Activated naive CD4-positive, alpha-beta T cell treated with anti-CD3 and anti-CD28 coated beads, Interleukin-2, amount 50 U/mL, for 24 hours (primary cell): ENCODE data around the gene HPCAL1.

Experiments
- H3K27ac Mint-ChIP-seq: one replicate; pipeline ENCODE4 v1.8.0; 2021; ENCODE audit warnings: mild to moderate bottlenecking, mixed read lengths
- H3K27me3 Mint-ChIP-seq: one replicate; pipeline ENCODE4 v1.8.0; 2021; ENCODE audit warnings: mixed read lengths
- H3K36me3 Mint-ChIP-seq: one replicate; pipeline ENCODE4 v1.8.0; 2021; ENCODE audit warnings: mixed read lengths
- H3K4me1 Mint-ChIP-seq: one replicate; pipeline ENCODE4 v1.8.0; 2021; ENCODE audit warnings: mixed read lengths
- H3K4me3 Mint-ChIP-seq: one replicate; pipeline ENCODE4 v1.8.0; 2021; ENCODE audit warnings: mild to moderate bottlenecking, mixed read lengths
- H3K9me3 Mint-ChIP-seq: one replicate; pipeline ENCODE4 v1.8.0; 2021; ENCODE audit warnings: mixed read lengths

Gene HPCAL1

GRCh38 chr2:10328670-10329579, 26.2 kb downstream of the HPCAL1 start:
- H3K4me3 Mint-ChIP-seq, result peak overlapping the region; percentile 92
- H3K27me3 Mint-ChIP-seq, result no peaks in the 10 kb centered on the region
- H3K36me3 Mint-ChIP-seq, result no peaks in the 10 kb centered on the region
- peaks cover 100% of the 10 kb centered on the region for H3K4me1 Mint-ChIP-seq
- H3K27ac Mint-ChIP-seq, result peak overlapping the region; percentile 88
- H3K9me3 Mint-ChIP-seq, result no peaks in the 10 kb centered on the region

GRCh38 chr2:10329580-10329879, 26.8 kb downstream of the HPCAL1 start:
- Mint-ChIP-seq H3K36me3 (no peaks in the 10 kb centered on the region), H3K4me1 (peaks cover 95% of the 10 kb centered on the region), H3K27ac (peak overlapping the region; percentile 88), H3K27me3 (no peaks in the 10 kb centered on the region), H3K4me3 (peak overlapping the region; percentile 92), H3K9me3 (no peaks in the 10 kb centered on the region)

- no peaks in the 10 kb centered on the region for H3K9me3 Mint-ChIP-seq
- H3K27ac Mint-ChIP-seq, result peak overlapping the region; percentile 88
- H3K27me3 Mint-ChIP-seq, result no peaks in the 10 kb centered on the region
- H3K4me1 Mint-ChIP-seq, result peaks cover 95% of the 10 kb centered on the region
- H3K4me3 Mint-ChIP-seq, result peak overlapping the region; percentile 92
- no peaks in the 10 kb centered on the region for H3K36me3 Mint-ChIP-seq
Observed at GRCh38 chr2:10329880-10330699, 27.4 kb downstream of the HPCAL1 start.

- peaks cover 90% of the 10 kb centered on the region for H3K4me1 Mint-ChIP-seq
- no peaks in the 10 kb centered on the region for H3K9me3 Mint-ChIP-seq
- no peaks in the 10 kb centered on the region for H3K27me3 Mint-ChIP-seq
- H3K27ac Mint-ChIP-seq, result peak overlapping the region; percentile 88
- H3K4me3 Mint-ChIP-seq, result peak overlapping the region; percentile 92
- H3K36me3 Mint-ChIP-seq, result no peaks in the 10 kb centered on the region
Observed at GRCh38 chr2:10330700-10331026, 28.0 kb downstream of the HPCAL1 start.

GRCh38 chr2:10331027-10331701, 28.5 kb downstream of the HPCAL1 start:
- Mint-ChIP-seq H3K4me1 (peaks cover 85% of the 10 kb centered on the region), H3K27me3 (no peaks in the 10 kb centered on the region), H3K36me3 (no peaks in the 10 kb centered on the region), H3K27ac (peak overlapping the region; percentile 88), H3K4me3 (peak overlapping the region; percentile 92), H3K9me3 (no peaks in the 10 kb centered on the region)

GRCh38 chr2:10331702-10332401, 29.1 kb downstream of the HPCAL1 start:
- H3K27ac Mint-ChIP-seq, result peak overlapping the region; percentile 88
- H3K36me3 Mint-ChIP-seq, result no peaks in the 10 kb centered on the region
- H3K9me3 Mint-ChIP-seq, result no peaks in the 10 kb centered on the region
- no peaks in the 10 kb centered on the region for H3K27me3 Mint-ChIP-seq
- peak overlapping the region; percentile 92 for H3K4me3 Mint-ChIP-seq
- H3K4me1 Mint-ChIP-seq, result peaks cover 82% of the 10 kb centered on the region

GRCh38 chr2:10332402-10333246, 29.9 kb downstream of the HPCAL1 start:
- Mint-ChIP-seq H3K4me1 (peaks cover 78% of the 10 kb centered on the region), H3K36me3 (peaks cover under 1% of the 10 kb centered on the region), H3K9me3 (no peaks in the 10 kb centered on the region), H3K27ac (peak overlapping the region; percentile 88), H3K4me3 (peak overlapping the region; percentile 92), H3K27me3 (no peaks in the 10 kb centered on the region)

GRCh38 chr2:10333247-10333613, 30.5 kb downstream of the HPCAL1 start:
- peak overlapping the region; percentile 88 for H3K27ac Mint-ChIP-seq
- H3K27me3 Mint-ChIP-seq, result no peaks in the 10 kb centered on the region
- no peaks in the 10 kb centered on the region for H3K9me3 Mint-ChIP-seq
- peaks cover 2% of the 10 kb centered on the region for H3K36me3 Mint-ChIP-seq
- H3K4me1 Mint-ChIP-seq, result peaks cover 78% of the 10 kb centered on the region
- peak overlapping the region; percentile 92 for H3K4me3 Mint-ChIP-seq

- H3K4me3 Mint-ChIP-seq, result no peak overlapping the region
- no peaks in the 10 kb centered on the region for H3K9me3 Mint-ChIP-seq
- peak overlapping the region; percentile 60 for H3K27ac Mint-ChIP-seq
- H3K36me3 Mint-ChIP-seq, result peaks cover 4% of the 10 kb centered on the region
- no peaks in the 10 kb centered on the region for H3K27me3 Mint-ChIP-seq
- peaks cover 78% of the 10 kb centered on the region for H3K4me1 Mint-ChIP-seq
Observed at GRCh38 chr2:10333966-10334365, 31.3 kb downstream of the HPCAL1 start.

- Mint-ChIP-seq H3K4me1 (peaks cover 75% of the 10 kb centered on the region), H3K9me3 (no peaks in the 10 kb centered on the region), H3K36me3 (peaks cover 4% of the 10 kb centered on the region), H3K27me3 (no peaks in the 10 kb centered on the region), H3K4me3 (no peak overlapping the region), H3K27ac (peak overlapping the region; percentile 17)
Observed at GRCh38 chr2:10335046-10335840, 32.5 kb downstream of the HPCAL1 start.

GRCh38 chr2:10336283-10336682, 33.6 kb downstream of the HPCAL1 start:
- H3K4me3 Mint-ChIP-seq, result no peak overlapping the region
- H3K36me3 Mint-ChIP-seq, result peaks cover 4% of the 10 kb centered on the region
- H3K4me1 Mint-ChIP-seq, result peaks cover 75% of the 10 kb centered on the region

GRCh38 chr2:10337449-10338269, 35.0 kb downstream of the HPCAL1 start:
- H3K9me3 Mint-ChIP-seq, result no peaks in the 10 kb centered on the region
- peaks cover 4% of the 10 kb centered on the region for H3K36me3 Mint-ChIP-seq
- H3K4me3 Mint-ChIP-seq, result no peak overlapping the region
- peak overlapping the region; percentile 48 for H3K27ac Mint-ChIP-seq
- peaks cover 67% of the 10 kb centered on the region for H3K4me1 Mint-ChIP-seq
- no peaks in the 10 kb centered on the region for H3K27me3 Mint-ChIP-seq

More at GRCh38 chr2:10336283-10336682, 33.6 kb downstream of the HPCAL1 start:
- no peaks in the 10 kb centered on the region for H3K27me3 Mint-ChIP-seq
- H3K9me3 Mint-ChIP-seq, result no peaks in the 10 kb centered on the region
- no peak overlapping the region for H3K27ac Mint-ChIP-seq
